Liver (tissue), 9 donors: ENCODE results near the gene TSTD2. TPM values are rescaled to one million over a fixed set of nuclear protein-coding genes. Genes with fewer than 3 reads are reported as not detected.
A peak's percentile ranks its signal among the peaks of the same experiment; 100 is the strongest.

Experiments used
- DNase-seq: peaks from one replicate; pipeline ENCODE4 v3.0.0-alpha.2; 2017; ENCODE audit warnings: low spot score
- H3K27ac ChIP-seq, 2 donors: one replicate each; pipeline ENCODE4 v1.7.0; 2013; ENCODE audit warnings: inconsistent platforms in 2 of 2, low read length in 2 of 2, control low read depth in 1 of 2, low read depth in 1 of 2, mild to moderate bottlenecking in 1 of 2
- H3K27me3 ChIP-seq, 4 donors: one replicate each; pipeline versions ENCODE4 v1.6.1 to v1.7.0; 2013; ENCODE audit warnings: low read length in 3 of 4, inconsistent platforms in 1 of 4, mild to moderate bottlenecking in 1 of 4, moderate library complexity in 1 of 4; ENCODE audit not compliant: control insufficient read depth in 4 of 4, insufficient read depth in 4 of 4
- H3K36me3 ChIP-seq, 4 donors: one replicate each; pipeline versions ENCODE4 v1.6.1 to v1.7.0; 2013; ENCODE audit warnings: low read length in 3 of 4, mild to moderate bottlenecking in 3 of 4, low read depth in 1 of 4, moderate library complexity in 1 of 4; ENCODE audit not compliant: control insufficient read depth in 4 of 4, insufficient read depth in 3 of 4
- H3K4me1 ChIP-seq, 4 donors: one replicate each; pipeline versions ENCODE4 v1.6.1 to v1.7.0; 2013; ENCODE audit warnings: low read length in 3 of 4, mild to moderate bottlenecking in 3 of 4, moderate library complexity in 1 of 4; ENCODE audit not compliant: control insufficient read depth in 4 of 4, insufficient read depth in 4 of 4
- H3K4me3 ChIP-seq, 3 donors: one replicate each; pipeline versions ENCODE4 v1.6.1 to v1.7.0; 2013; ENCODE audit warnings: low read length in 3 of 3, control low read depth in 1 of 3, low read depth in 1 of 3, mild to moderate bottlenecking in 1 of 3
- H3K9ac ChIP-seq, 2 donors: one replicate each; pipeline ENCODE4 v1.7.0; 2013; ENCODE audit warnings: low read length in 2 of 2, mild to moderate bottlenecking in 2 of 2, moderate library complexity in 2 of 2, control low read depth in 1 of 2, low read depth in 1 of 2
- H3K9me3 ChIP-seq, 4 donors: one replicate each; pipeline versions ENCODE4 v1.6.1 to v1.7.0; 2013; ENCODE audit warnings: low read length in 3 of 4; ENCODE audit not compliant: control insufficient read depth in 4 of 4
- FOXA1 ChIP-seq: IDR thresholded peaks from 2 replicates; pipeline ENCODE4 v1.6.1; 2016; ENCODE audit warnings: antibody characterized with exemption
- GABPA ChIP-seq, 2 donors: IDR thresholded peaks in 1 of 2; conservative IDR thresholded peaks in 1 of 2; 2 replicates each; pipeline ENCODE4 v1.6.1; 2016; ENCODE audit warnings: antibody characterized with exemption in 2 of 2, mild to moderate bottlenecking in 1 of 2, moderate library complexity in 1 of 2
- NR2F2 ChIP-seq: IDR thresholded peaks from 2 replicates; pipeline ENCODE4 v1.6.1; 2016; ENCODE audit warnings: antibody characterized with exemption
- RAD21 ChIP-seq, 2 donors: IDR thresholded peaks; 2 replicates each; pipeline ENCODE4 v1.6.1; 2016; ENCODE audit warnings: antibody characterized with exemption in 2 of 2, mild to moderate bottlenecking in 2 of 2
- SP1 ChIP-seq: IDR thresholded peaks from 2 replicates; pipeline ENCODE4 v1.6.1; 2018; ENCODE audit warnings: antibody characterized with exemption, mild to moderate bottlenecking
- TAF1 ChIP-seq: conservative IDR thresholded peaks from 2 replicates; pipeline ENCODE4 v1.6.1; 2016; ENCODE audit warnings: antibody characterized with exemption, mild to moderate bottlenecking
- YY1 ChIP-seq: IDR thresholded peaks from 2 replicates; pipeline ENCODE4 v1.6.1; 2016; ENCODE audit warnings: antibody characterized with exemption, mild to moderate bottlenecking
- WGBS: extraction: QIAGEN DNeasy Blood & Tissue Kit; methylation state at CpG from one replicate; pipeline ENCODE4 v1.1.7; 2013; 5-methylcytosine and 5-hydroxymethylcytosine counted together
- polyA plus RNA-seq, 2 donors: library from polyadenylated mRNA; stranded (reverse) in 1 of 2; unstranded in 1 of 2; fragments of 200-250 nt in 1 of 2; fragments of >200 nt in 1 of 2; fragmentation: Nextera tagmentation in 1 of 2; extraction: Ambion mirVana in 1 of 2; gene quantifications; one replicate each; pipeline versions ENCODE4 v1.2.1 to v1.2.3, GENCODE V29; 2013 to 2015
- total RNA-seq, 2 donors: library from RNA; depleted of rRNA; stranded (reverse); fragments of >200 nt; gene quantifications; one replicate each; pipeline ENCODE4 v1.2.3, GENCODE V29; 2014
- TF ChIP-seq, protein P1 (sequence below): IDR thresholded peaks from 2 replicates; pipeline ENCODE4 v1.6.1; 2016; ENCODE audit warnings: antibody characterized with exemption, mild to moderate bottlenecking
- TF ChIP-seq, protein P2 (sequence below): IDR thresholded peaks from 2 replicates; pipeline ENCODE4 v1.6.1; 2016; ENCODE audit warnings: antibody characterized with exemption
- TF ChIP-seq, protein P3 (sequence below): fragments of 150-350 bp; IDR thresholded peaks from 2 replicates; pipeline ENCODE4 v1.5.1; 2017; ENCODE audit warnings: improper control_type of control experiment, low read depth, low read length; ENCODE audit not compliant: missing input control
- TF ChIP-seq, protein P4 (sequence below): IDR thresholded peaks from 2 replicates; pipeline ENCODE4 v1.6.1; 2016; ENCODE audit warnings: antibody characterized with exemption
- TF ChIP-seq, protein P5 (sequence below): IDR thresholded peaks from 2 replicates; pipeline ENCODE4 v1.6.1; 2016; ENCODE audit warnings: antibody characterized with exemption
- donor health status: healthy.
- donor health status: healthy.
- donor health status: healthy.
- donor health status: healthy.
- donor health status: healthy.

The TSTD2 gene
- total and polyA plus RNA-seq, 4 donors = 4.6 to 13.8 (median 7.1) TPM

DNA sequence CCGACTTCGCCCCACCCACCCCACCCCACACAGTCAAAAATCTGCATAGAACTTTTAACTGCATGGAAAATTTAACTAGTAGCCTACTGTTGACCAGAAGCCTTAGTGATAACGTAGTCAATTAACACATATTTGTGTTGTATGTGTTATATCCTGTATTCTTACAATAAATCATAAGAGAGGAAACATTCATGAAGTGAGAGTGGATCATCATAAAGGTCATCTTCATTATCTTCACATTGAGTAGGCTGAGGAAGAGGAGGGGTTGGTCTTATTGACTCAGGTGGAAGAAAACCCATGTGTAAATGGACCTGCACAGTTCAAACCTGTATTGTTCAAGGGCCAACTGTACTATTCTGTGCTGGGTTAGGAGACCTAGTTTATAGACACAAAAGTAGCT is 32.6 kb upstream of the TSTD2 start:
- TF ChIP-seq, protein P1, sequence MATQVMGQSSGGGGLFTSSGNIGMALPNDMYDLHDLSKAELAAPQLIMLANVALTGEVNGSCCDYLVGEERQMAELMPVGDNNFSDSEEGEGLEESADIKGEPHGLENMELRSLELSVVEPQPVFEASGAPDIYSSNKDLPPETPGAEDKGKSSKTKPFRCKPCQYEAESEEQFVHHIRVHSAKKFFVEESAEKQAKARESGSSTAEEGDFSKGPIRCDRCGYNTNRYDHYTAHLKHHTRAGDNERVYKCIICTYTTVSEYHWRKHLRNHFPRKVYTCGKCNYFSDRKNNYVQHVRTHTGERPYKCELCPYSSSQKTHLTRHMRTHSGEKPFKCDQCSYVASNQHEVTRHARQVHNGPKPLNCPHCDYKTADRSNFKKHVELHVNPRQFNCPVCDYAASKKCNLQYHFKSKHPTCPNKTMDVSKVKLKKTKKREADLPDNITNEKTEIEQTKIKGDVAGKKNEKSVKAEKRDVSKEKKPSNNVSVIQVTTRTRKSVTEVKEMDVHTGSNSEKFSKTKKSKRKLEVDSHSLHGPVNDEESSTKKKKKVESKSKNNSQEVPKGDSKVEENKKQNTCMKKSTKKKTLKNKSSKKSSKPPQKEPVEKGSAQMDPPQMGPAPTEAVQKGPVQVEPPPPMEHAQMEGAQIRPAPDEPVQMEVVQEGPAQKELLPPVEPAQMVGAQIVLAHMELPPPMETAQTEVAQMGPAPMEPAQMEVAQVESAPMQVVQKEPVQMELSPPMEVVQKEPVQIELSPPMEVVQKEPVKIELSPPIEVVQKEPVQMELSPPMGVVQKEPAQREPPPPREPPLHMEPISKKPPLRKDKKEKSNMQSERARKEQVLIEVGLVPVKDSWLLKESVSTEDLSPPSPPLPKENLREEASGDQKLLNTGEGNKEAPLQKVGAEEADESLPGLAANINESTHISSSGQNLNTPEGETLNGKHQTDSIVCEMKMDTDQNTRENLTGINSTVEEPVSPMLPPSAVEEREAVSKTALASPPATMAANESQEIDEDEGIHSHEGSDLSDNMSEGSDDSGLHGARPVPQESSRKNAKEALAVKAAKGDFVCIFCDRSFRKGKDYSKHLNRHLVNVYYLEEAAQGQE = no peak
- TF ChIP-seq YY1 = no peak
- TF ChIP-seq GABPA (IDR thresholded peaks at IDR 0.05 in 1 of 2, conservative IDR thresholded peaks at IDR 0.05 in 1 of 2) = no peak
- no peak for TF ChIP-seq SP1
- TF ChIP-seq TAF1 = no peak
- TF ChIP-seq NR2F2 = no peak
- TF ChIP-seq, protein P2, sequence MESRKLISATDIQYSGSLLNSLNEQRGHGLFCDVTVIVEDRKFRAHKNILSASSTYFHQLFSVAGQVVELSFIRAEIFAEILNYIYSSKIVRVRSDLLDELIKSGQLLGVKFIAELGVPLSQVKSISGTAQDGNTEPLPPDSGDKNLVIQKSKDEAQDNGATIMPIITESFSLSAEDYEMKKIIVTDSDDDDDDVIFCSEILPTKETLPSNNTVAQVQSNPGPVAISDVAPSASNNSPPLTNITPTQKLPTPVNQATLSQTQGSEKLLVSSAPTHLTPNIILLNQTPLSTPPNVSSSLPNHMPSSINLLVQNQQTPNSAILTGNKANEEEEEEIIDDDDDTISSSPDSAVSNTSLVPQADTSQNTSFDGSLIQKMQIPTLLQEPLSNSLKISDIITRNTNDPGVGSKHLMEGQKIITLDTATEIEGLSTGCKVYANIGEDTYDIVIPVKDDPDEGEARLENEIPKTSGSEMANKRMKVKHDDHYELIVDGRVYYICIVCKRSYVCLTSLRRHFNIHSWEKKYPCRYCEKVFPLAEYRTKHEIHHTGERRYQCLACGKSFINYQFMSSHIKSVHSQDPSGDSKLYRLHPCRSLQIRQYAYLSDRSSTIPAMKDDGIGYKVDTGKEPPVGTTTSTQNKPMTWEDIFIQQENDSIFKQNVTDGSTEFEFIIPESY = no peak
- no peak overlapping the region for H3K4me3 ChIP-seq
- no peaks in the 10 kb centered on the region for H3K27me3 ChIP-seq
- no peak overlapping the region for H3K27ac ChIP-seq
- WGBS = 94% methylated on average over 3 of the region's 3 CpGs
- H3K4me1 ChIP-seq = peaks cover 0 to 1% (median 0%) of the 10 kb centered on the region in 4 donors
- no peaks in the 10 kb centered on the region for H3K9me3 ChIP-seq
- DNase-seq = no peak
- H3K9ac ChIP-seq = no peak overlapping the region
- peaks cover 19 to 83% (median 69%) of the 10 kb centered on the region in 4 donors for H3K36me3 ChIP-seq

DNA sequence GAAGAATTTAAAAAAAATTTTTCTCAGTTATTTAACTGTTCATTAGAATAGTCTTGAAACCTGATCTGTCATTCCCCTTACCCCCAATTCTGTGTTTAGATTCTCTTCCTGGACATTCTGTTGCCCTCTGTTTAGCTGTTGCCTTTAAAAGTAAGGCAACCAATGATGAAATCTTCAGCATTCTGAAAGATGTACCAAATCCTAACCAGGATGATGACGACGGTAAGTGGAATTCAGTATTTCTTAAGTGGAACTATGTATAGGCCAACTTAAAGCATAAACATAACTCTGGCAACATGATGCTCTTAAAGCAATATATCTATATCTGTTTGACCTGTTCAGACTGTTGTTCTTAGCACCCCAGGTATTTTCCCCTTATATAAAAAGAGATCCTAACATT is 27.7 kb upstream of the TSTD2 start:
- Histone ChIP-seq H3K4me3 (no peak overlapping the region), H3K9ac (no peak overlapping the region), H3K4me1 (no peaks in the 10 kb centered on the region), H3K27ac (no peak overlapping the region), H3K9me3 (no peaks in the 10 kb centered on the region), H3K36me3 (peaks cover 9 to 79% (median 59%) of the 10 kb centered on the region in 4 donors), H3K27me3 (no peaks in the 10 kb centered on the region)
- DNase-seq = no peak
- TF ChIP-seq FOXA1 = no peak
- TF ChIP-seq, protein P3, sequence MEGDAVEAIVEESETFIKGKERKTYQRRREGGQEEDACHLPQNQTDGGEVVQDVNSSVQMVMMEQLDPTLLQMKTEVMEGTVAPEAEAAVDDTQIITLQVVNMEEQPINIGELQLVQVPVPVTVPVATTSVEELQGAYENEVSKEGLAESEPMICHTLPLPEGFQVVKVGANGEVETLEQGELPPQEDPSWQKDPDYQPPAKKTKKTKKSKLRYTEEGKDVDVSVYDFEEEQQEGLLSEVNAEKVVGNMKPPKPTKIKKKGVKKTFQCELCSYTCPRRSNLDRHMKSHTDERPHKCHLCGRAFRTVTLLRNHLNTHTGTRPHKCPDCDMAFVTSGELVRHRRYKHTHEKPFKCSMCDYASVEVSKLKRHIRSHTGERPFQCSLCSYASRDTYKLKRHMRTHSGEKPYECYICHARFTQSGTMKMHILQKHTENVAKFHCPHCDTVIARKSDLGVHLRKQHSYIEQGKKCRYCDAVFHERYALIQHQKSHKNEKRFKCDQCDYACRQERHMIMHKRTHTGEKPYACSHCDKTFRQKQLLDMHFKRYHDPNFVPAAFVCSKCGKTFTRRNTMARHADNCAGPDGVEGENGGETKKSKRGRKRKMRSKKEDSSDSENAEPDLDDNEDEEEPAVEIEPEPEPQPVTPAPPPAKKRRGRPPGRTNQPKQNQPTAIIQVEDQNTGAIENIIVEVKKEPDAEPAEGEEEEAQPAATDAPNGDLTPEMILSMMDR = no peak
- WGBS = 98% methylated on average over 2 of the region's 2 CpGs

DNA sequence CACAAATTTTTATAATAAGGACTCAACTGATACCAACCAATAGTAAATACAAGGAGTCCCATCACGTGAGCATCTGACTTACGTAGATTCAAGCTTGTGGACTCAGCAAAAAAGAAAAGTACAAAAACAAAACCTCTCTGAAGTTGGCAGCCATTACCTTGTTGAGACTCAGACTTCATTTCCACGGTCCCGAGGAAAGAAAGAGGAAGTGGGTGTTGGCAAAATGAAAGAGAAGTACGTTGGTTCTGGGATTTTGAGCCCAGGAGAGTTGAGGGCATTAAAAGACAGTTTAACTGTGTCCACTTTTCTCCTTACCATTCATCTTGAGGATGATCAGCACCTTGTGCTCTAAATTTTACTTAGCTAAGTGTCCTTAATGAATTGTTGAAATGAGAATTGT is 27.2 kb upstream of the TSTD2 start:
- TF ChIP-seq YY1 = peak; percentile 16
- TF ChIP-seq SP1 = no peak
- no peak for TF ChIP-seq RAD21 (IDR thresholded peaks at IDR 0.05)
- TF ChIP-seq, protein P4, sequence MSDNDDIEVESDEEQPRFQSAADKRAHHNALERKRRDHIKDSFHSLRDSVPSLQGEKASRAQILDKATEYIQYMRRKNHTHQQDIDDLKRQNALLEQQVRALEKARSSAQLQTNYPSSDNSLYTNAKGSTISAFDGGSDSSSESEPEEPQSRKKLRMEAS = no peak
- TF ChIP-seq, protein P5, sequence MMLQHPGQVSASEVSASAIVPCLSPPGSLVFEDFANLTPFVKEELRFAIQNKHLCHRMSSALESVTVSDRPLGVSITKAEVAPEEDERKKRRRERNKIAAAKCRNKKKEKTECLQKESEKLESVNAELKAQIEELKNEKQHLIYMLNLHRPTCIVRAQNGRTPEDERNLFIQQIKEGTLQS = no peak
- peaks cover 9 to 79% (median 62%) of the 10 kb centered on the region in 4 donors for H3K36me3 ChIP-seq
- H3K9ac ChIP-seq = no peak overlapping the region
- WGBS = 79% methylated on average over 5 of the region's 5 CpGs
- H3K27ac ChIP-seq = no peak overlapping the region
- no peak for DNase-seq
- no peaks in the 10 kb centered on the region for H3K9me3 ChIP-seq
- no peaks in the 10 kb centered on the region for H3K4me1 ChIP-seq
- no peak overlapping the region for H3K4me3 ChIP-seq
- no peaks in the 10 kb centered on the region for H3K27me3 ChIP-seq
